ENCODE measurements around the gene PPM1A.
A peak's percentile ranks its signal among the peaks of the same experiment; 100 is the strongest.

PPM1A gene

GRCh38 chr14:60226298-60226697 is 22.7 kb upstream of the PPM1A start:
- DNase-seq (ENCODE audit: low read depth, low spot score), result no peak

- DNase-seq (ENCODE audit: low read depth, low spot score), result no peak
Observed at GRCh38 chr14:60227291-60227690, 21.7 kb upstream of the PPM1A start.

GRCh38 chr14:60229614-60230013 is 19.4 kb upstream of the PPM1A start:
- DNase-seq (ENCODE audit: low read depth, low spot score), result no peak

- DNase-seq (ENCODE audit: low read depth, low spot score), result no peak
Observed at GRCh38 chr14:60232185-60232584, 16.8 kb upstream of the PPM1A start.

DNA sequence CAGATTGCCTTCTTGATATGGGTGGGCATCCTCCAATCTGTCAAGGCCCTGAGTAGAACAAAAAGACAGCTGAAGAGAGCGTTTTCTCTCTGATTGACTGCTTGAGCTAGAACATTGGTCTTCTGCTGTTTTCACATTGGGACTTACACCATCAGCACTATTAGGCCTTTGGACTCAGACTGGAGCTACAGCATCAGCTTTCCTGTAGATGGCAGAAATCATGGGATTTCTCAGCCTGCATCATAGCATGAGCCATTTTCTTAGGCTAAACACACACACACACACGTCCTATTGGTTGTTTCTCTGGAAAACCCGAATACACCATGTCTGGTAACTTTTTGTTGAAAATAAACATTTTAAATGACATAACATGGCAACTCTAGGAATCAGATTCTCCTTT is 15.8 kb upstream of the PPM1A start:
- no peak for DNase-seq (ENCODE audit: low read depth, low spot score)

GRCh38 chr14:60233891-60234290 is 15.1 kb upstream of the PPM1A start:
- no peak for DNase-seq (ENCODE audit: low read depth, low spot score)

GRCh38 chr14:60235440-60235839 is 13.6 kb upstream of the PPM1A start:
- no peak for DNase-seq (ENCODE audit: low read depth, low spot score)

DNA sequence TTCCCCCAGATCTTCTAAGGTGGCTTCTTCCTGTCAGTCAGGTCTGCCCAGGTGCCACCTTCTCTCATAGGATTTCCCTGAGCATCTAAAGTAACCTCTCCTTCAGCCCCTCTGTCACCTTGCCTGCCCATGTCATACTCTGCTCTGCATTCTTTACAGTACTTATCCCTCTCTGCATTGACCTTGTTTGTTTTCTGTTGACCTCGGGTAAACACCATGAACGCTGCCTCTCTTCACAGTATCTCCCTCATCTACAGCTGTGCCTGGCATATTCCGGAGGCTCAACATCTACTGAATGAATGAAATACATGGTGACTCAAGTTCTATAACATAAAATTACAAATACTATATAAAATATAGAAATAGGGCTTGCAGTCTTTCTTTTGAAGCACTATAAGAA is 10.1 kb upstream of the PPM1A start:
- DNase-seq (ENCODE audit: low read depth, low spot score), result no peak

DNA sequence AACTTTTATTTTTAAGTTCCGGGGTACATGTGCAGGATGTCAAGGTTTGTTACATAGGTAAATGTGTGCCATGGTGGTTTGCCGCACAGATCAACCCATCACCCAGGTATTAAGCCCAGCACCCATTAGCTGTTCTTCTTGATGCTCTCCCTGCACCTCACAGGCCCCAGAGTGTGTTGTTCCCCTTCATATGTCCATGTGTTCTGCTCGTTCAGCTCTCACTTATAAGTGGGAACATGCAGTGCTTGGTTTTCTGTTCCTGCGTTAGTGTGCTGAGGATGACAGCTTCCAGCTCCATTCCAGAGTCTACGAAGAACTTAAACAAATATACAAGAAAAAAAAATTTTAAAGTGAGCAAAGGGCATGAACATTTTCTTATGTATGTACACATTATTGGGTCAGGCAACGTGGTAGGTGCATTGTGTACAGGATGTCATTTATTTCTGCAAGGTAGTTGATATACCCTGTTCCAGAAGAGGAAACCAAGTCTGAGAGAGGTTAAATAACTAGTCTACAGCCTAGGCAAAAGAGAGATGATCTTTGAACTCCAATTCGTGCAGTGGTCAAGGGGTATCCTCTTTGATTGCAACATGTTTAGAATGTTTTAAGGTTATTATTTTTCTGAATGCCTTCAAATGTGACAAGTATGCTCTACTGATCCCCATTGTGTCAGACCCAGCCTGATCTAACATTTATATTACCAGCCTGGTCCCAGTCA is 8.7 kb upstream of the PPM1A start:
- DNase-seq (ENCODE audit: low read depth, low spot score), result no peak

- no peak for DNase-seq (ENCODE audit: low read depth, low spot score)
Observed at GRCh38 chr14:60241091-60241490, 7.9 kb upstream of the PPM1A start.

DNA sequence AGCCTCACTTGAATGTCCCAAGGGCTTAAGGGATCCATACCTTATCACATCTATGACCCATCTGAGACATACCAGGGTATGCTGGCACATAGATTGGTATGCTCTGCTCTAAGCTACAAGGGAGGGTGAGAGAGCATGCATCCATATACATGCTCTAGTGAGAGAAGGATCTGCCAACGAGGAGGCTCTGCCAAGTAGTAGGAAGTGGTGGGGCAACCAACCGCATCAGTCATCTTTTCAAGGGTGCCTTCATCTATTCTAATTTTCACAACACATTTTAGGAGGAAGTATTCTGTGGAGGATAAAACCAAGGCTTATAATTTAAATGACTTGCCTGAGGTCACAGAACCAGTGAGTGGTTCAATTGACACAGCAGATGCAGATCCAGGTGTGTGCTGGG is 6.6 kb upstream of the PPM1A start:
- DNase-seq (ENCODE audit: low read depth, low spot score), result no peak

DNA sequence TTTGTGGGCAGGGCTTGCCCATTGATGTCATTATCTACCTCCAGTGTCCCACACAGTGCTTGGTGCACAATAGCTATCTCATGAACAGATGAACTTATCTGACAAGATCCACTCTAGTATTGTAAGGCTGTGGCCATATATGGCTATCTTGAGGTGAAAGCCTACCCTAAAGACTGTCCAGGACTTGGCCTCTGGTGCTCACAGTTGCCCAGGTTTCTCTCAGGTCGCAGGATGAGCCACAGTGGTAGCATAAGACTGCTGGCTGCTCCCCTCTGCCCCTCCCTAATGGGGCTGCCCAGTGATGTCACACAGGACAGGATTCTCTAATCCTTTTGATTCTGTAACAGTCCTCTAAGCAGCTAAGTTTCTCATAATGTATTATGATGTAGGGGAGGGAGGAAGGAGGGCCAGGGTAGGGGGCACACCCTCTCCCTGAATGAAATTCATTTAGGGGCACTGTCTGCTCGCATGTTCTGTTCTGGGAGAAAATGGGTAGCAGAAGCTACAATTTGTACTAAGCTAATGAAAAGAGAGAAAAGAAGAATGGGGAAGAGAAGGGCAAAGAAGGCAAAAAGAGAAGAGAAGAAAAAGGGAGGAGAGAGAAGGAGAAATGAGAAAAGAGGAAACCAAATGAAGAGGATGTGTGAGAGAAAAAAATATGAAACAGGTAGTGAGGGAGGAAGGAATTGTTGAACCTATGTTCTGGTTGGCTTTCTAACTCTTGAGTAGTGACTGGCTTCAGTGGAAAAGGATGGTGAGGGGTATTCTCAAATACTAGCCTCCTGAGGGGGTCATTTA is 3.4 kb upstream of the PPM1A start:
- no peak for DNase-seq (ENCODE audit: low read depth, low spot score)

DNA sequence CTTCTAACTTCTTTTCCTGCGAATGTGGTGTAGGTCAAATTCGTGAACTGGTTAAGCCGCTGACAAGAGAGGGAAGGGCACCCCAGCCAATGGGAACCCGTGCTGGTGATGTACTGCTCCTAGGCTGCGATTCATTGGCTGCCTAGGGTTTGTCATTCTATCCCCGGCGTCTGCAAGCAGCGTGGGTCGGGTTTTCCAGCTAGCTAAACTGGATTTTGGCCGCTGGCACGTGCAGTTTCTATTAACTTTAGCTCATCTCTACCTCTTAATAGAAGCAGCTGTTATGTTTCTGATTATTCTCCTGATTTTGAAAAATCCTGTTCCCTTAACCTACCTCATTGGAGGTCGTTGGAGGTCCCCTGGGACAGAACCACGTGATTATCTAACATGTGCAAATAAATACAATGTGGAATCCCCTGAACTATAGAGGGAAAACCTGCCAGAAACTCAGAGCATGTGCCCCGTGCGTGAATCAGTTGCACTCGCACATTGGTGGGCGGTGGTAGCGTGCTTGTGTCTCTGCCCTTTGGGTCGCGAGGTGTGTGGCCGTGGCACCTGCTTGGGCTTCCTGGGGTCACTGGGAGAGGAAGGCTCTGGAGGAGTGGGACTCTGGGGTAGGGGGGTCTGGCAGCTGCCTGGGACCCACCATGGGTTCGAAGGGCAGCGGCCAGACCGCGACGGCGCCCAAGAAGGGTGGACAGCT is 876 bp upstream of the PPM1A start:
- DNase-seq (ENCODE audit: low read depth, low spot score), result peak; percentile 79

GRCh38 chr14:60249321-60250256 is 568 bp downstream of the PPM1A start:
- DNase-seq (ENCODE audit: low read depth, low spot score), result no peak

DNA sequence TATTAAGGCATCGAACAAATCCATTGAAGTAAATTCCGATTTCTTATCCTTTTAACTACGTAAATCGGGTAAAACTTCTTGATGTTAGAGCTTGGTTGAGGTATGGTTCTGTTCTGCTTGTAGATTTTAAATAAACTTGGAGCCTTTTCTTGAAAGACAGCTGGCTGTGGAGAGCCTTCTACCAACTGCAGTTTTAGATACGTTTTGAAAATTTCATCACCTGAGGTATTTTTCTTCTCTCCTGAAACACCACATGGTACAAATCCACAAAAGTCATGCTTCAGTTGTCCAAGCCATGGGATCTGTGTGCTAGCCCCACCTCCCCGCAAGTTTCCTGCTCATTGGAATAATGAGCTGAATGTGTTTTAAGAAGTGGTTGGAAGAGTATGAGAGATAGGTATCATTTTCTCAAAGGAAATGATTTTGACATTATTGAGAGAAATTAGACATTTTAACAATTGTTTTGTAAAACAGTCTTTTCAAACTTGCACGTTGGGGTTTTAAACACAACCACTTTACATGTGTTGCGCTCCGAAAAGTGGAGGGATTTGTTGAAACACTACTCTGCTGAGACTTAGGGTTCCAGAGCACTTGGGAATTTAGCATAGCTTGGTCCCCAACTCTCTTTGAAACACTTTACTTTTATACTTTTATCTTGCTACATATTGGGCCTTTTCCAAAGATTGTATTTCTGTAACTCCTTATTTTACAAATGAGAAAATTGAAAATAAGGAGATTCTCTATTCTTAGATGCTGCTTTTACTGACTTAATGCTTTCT is 1.4 kb downstream of the PPM1A start:
- no peak for DNase-seq (ENCODE audit: low read depth, low spot score)

GRCh38 chr14:60251877-60252276 is 2.9 kb downstream of the PPM1A start:
- DNase-seq (ENCODE audit: low read depth, low spot score), result no peak

GRCh38 chr14:60252630-60253029 is 3.6 kb downstream of the PPM1A start:
- DNase-seq (ENCODE audit: low read depth, low spot score), result no peak

DNA sequence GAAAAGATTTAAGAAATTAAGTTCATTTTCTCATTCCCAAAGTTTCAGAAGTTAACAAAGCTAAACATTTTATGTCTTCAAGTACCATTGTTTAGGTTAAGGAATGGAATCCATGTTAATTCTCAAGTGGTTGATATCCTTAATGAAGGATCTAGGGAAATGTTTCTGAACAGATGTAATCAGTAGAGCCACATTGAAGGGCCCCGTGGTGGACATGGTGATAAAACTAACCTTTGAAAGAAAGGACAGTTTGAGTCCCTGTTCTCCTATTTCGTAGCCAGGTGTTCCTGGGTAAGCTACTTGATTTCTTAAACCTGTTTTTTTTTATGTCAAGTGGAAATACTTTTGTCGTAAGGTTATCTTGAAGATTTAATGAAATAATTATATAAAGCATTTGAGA is 4.6 kb downstream of the PPM1A start:
- no peak for DNase-seq (ENCODE audit: low read depth, low spot score)

- no peak for DNase-seq (ENCODE audit: low read depth, low spot score)
Observed at GRCh38 chr14:60254176-60254575, 5.2 kb downstream of the PPM1A start.

DNA sequence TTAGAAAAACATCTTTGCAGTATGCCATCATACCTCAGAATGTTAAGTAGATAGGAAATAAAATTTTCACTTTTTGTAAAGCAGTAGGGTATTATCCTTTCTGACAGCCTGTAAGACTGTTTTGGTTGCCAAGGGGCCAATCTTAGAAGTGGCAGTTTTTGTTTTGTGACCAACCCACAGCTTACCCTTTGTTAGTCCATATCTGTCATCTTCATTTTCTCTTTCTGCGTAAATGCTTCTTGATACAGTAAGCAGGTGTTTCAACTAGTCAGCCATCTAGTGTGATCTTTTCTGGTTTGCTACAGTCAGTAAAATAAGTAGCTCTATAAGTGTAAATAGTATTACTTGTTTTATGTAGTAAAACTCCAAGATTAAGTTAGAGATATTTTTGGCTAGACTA is 8.8 kb downstream of the PPM1A start:
- no peak for DNase-seq (ENCODE audit: low read depth, low spot score)

DNA sequence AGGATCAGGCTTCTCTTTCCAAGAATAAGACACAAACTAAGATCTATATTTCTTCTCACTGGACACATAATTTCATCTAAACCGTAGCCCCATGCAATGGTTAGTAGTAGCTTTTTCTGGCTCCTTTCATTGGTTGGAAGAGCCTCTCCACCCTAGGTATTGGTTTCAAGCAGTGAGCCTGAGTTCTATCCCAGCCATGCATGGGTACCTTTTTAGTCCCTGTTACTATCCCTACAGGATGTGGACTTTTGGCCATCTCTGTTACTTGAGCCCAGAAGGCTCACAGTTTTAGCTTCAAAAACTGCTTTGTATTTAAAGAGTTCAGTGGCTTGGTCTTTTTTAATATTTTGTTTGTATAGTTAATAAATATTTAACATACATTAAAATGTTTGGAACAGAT is 16.1 kb downstream of the PPM1A start:
- DNase-seq (ENCODE audit: low read depth, low spot score), result no peak

Data from iPS DF 19.7 (cell line).